HG03432 (cell line): ENCODE results near the gene TMEM138.

Source experiments
- ATAC-seq: cut with Tn5 transposase; IDR thresholded peaks from one replicate; pipeline ENCODE4 v1.9.1; 2021; ENCODE audit warnings: mild to moderate bottlenecking, moderate library complexity; ENCODE audit not compliant: unreplicated experiment

The TMEM138 gene

GRCh38 chr11:61404641-61405040 lies 42.5 kb downstream of the TMEM138 start:
- ATAC-seq, result no peak

- ATAC-seq, result no peak
These were observed 43.9 kb downstream of the TMEM138 start for GRCh38 chr11:61406067-61406466.

- ATAC-seq, result no peak
These were observed 45.0 kb downstream of the TMEM138 start for GRCh38 chr11:61406991-61407728.

- ATAC-seq, result no peak
These were observed 49.4 kb downstream of the TMEM138 start for GRCh38 chr11:61411589-61411988.

- ATAC-seq, result no peak
These were observed 51.3 kb downstream of the TMEM138 start for GRCh38 chr11:61413496-61413895.

GRCh38 chr11:61414547-61414946 lies 52.4 kb downstream of the TMEM138 start:
- no peak for ATAC-seq

GRCh38 chr11:61415381-61415780 lies 53.2 kb downstream of the TMEM138 start:
- ATAC-seq, result no peak

- no peak for ATAC-seq
These were observed 54.8 kb downstream of the TMEM138 start for GRCh38 chr11:61416941-61417340.

- ATAC-seq, result no peak
These were observed 55.5 kb downstream of the TMEM138 start for GRCh38 chr11:61417670-61418069.

GRCh38 chr11:61418136-61418535 lies 56.0 kb downstream of the TMEM138 start:
- ATAC-seq, result no peak
